Activated CD4-positive, CD25-positive, alpha-beta regulatory T cell treated with anti-CD3 and anti-CD28 coated beads, Interleukin-2, amount 50 U/mL, for 24 hours (primary cell): ENCODE results near the gene PNKP.

Experiments
- ATAC-seq, 2 donors: fragments of 150-1000 bp; cut with Tn5 transposase; one replicate each; pipeline ENCODE4 v1.10.0; 2021; ENCODE audit warnings: mild to moderate bottlenecking in 1 of 2, moderate library complexity in 1 of 2

PNKP gene

DNA sequence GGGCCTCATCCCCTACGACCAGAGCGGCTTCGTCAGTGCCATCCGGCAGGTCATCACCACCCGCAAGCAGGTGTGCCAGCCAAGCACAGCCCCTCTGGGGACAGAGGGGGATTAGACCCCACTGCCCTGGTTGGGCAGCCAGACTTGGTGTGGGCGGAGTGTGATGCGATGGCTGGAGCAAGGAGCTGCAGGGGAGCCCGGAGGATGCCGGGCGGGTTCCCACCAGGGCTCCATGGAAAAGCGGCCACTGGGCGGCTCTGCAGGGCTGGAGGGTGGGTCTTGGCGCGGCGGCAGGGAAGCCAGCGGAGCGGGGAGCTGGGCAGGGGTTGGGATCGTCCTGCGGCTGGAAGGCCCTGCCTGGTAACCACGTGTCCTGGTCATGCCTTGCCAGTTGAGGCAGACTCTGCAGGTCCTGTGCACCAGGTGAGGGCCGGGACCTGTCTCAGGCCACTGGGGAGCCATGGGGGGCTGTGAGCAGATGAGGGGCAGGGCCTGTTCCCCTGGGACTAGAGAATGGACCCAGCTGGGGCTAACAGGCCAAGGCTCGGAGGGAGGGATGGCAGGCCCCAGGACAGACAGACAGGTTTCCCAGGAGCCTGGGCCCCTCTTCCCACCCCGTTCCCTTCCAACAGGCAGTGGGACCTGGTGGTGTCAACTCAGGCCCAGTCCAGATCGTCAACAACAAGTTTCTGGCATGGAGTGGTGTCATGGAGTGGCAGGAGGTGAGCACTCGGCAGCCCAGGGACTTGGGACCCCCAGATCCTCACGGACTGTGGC, 10.1 kb downstream of the PNKP start:
- no peak for ATAC-seq

DNA sequence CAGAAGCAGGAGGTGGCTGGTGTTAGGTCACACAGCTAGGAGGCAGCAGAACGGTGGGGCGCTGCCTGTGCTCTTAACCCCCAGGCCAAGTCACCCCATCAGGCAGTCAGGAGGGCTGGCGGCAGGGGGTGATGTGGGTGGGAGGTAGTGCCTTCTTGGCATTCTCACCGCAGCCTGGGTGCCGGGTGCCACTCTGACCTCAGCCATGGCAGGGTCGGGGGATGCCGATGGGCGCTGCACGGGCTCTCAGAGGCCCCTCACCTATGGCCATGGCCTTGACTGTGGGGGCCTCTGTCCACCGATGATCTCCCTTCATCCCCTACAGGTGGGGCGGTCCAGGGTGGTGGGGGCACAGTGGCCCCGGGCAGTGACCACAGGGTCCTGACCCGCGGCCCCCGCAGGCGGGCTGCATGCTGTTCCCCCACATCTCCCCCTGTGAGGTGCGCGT, 10.8 kb downstream of the PNKP start:
- no peak for ATAC-seq

DNA sequence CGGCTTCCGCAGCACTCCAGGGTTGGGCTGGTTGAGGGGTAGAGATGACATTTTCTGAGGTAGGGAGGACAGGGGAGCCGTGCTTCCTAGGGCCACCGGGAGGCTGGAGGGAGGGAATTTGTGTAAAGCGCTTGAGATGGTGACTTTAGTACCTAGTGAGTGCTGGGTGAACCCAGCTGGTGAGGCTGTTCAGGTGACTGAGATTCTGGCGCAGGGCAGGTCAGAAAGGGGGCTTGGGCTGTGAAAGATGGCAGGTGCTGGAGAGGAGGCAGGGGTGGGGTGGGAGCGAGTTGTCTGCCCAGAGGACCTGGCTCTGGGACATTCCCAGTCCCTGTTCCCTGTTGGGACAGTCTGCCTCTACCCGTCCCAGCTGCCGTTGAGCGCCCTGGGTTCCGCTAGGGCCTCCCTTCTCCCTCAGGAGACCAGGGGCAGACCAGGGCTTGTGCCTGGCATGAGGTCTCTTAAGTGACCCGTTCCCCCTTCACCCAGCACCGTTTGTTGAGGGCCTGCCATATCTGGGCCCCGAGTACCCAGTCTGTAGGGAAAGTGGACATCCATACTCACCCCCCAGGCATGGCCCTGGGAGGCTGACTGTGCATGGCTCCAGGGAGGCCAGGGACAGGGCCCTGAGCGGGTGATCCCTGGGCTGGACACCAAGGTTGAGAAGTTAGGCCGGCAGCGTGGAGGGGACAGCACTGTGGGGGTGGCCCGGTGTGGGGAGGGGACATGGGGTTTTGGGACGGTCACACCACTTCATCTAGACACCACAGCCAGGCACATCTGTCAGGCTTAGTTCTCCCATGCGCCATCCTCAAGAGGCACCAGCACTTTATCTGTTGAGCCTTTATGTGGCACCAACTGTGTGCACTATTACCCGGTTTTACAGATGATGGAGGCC, 11.5 kb downstream of the PNKP start:
- ATAC-seq: no peak

DNA sequence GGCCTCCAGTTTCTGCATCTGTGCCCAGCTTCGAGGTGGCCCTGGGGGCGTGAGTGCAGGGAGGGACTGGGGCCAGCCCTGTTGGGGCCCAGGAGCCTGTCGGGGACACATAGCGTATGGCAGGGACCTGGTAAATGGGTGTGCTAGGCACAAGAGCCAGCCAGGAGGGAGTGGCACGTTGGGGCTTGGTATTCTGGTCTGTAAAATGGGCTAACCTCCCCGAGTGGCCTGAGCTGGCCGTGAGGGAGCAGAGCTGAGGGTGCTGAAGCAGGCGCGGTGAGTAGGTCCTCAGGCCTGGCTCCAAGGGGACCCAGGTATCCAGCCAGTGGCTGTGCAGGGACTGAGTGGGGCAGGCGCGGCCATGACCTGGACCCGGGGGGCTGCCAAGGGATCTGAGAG, 12.1 kb downstream of the PNKP start:
- ATAC-seq: no peak

DNA sequence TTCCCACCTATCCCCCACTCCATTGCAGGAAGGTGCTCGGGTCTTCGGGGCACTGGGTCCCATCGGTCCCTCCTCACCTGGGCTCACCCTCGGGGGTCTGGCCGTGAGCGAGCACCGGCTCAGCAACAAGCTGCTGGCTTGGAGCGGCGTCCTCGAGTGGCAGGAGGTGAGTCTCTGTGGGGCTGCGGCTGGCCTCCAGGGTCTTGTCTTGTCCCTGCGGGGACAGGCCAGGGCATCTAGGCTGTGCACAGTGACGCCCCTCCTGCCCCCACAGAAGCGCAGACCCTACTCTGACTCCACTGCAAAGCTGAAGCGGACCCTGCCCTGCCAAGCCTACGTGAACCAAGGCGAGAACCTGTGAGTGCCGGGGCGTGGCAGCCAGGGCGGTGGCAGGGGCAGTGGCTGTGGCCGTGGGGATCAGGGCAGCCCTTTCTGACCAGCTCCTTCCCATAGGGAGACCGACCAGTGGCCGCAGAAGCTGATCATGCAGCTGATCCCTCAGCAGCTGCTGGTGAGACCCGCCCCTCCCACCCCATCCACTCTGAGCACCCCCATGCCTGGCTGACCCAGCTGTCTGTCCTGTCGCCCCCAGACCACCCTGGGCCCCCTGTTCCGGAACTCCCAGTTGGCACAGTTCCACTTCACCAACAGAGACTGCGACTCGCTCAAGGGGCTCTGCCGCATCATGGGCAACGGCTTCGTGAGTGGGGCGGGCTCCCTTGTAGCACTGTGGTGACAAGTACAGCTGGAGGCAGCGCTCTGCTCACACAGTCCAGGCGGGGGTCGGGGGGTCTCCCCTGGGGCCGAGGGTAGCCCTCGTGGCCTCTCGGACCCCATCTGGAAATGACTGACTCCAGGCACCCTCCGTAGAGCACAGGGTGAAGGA, 12.8 kb downstream of the PNKP start:
- no peak for ATAC-seq

DNA sequence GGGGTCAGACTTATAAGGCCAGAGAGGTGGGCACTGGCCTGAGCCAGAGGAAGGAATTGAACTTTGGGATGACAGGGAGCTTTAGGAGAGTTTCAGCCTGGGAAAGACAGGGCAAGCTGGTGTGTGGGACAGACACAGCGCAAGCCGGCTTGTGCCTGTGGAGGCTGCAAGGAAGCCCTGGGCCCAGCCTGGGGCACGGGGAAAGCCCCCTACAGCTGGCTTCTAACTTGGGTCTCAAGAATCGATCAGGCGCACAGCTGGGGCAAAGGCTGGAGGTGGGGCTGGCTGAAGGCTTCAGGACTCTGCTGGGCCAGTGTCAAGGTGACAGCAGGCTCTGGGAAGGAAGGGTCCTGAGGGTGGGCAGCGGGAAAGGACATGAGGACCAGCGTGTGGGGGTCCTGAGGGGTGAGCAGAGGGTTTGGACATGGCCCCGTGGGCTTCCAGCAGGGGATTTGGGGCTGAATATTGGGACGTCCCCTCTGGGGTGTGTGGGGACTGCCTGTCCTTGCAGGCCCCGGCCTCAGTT, 13.5 kb downstream of the PNKP start:
- no peak for ATAC-seq

DNA sequence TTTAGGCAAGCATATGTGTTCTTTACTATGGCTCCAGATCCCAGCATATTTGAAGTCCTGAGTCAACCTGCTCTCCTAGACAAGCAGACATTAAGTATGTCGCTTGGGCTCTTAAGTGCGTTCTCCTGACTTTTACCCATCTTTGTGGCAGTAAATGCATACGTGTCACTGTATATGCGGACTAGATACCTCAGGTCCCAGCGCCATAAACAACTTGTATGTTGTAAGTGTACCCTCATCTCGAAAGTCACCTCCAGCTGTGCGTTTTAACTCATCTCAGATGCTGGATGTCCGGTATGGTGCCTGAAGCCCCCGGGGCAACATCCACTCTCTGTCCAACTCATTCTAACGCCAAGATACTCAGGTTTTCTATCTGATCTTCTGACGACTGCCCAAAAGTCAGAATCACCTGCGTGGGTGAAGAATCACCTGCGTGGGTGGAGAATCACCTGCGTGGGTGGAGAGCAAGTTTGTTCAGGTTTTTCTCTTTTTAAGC, 14.7 kb downstream of the PNKP start:
- ATAC-seq: no peak

DNA sequence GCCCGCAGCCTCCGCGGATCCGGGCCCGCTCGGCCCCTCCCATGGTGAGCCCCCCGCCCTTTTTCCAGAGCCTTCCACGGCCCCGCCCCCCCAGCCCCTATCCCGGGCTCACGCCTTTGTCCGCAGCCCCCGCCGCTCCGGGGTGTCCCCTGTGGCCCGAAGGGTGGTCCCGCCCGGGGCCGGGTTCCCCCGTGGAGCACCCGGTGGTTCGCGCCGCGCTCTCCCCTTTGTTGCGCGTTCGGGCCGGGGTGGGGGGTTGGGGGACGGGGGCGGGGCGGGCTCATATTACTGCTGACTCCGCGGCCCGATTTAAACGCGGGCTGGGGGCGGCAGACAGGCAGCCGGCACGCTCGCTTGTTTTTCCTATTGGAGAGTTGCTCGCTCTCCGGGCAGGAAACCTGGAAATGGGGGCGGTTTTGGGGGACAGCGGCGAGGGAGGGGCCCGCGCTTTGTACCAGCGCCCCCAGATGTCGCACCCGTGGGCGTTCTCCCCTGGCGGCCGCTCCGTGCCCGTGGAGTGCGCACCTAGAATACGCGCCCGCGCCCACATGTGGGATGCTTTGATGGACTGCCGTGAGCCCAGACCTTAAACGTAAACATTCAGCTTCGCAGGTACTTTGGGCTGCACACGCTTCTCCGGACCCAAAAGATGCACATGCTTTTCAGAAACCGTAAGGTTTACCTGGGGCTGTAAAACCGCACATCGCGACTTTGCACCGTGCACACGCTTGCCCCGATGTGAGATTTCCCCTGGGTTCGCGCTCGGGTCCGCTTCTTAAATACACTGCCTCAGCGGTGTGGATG, 15.7 kb downstream of the PNKP start:
- no peak for ATAC-seq

DNA sequence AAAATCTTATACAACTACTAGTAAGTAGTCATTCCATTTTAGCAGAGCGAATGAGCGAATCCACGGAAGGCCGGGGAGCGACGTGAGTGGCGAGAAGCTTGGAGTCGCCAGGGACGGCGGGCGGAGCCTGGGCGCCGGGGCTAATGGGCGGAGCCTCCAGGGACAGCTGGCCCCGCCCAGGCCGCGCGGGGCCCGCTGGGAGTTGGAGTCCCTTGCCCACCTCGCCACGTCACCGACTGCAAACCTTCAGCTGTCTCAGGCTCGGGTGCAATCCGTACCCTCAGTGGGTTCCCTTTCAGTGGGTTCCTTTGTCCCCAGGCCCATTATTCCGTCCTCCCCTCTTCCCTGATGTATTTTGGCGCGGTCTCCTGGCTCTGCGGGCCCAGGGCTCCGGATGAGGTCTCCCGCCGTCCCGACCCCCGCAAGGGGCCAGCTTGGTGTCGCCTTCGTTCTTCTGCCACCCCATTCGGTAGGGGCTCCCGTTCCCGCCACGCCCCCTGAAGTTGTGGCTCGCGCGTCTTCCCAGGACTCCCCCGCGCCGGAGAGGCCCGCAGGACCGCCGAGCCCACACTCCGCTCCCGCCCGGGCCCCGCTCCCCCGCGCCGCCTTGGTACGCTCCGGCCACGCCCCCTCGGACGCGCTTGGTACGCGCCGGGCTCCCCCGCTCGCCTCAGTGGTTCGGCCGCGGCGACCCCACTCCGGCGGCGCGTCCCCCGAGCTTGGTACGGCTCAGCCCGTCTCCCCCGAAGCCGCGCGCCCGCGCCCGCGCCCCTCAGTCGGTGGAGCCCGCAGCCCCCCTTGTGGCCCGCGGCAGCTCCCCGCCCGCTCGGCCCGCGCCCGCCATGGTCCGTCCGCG, 16.7 kb downstream of the PNKP start, which contains the start of gene PTOV1:
Gene PTOV1, plus strand, starts transcription at position 673 of the 856 bp plus-strand sequence.
- peak; percentile 86 for ATAC-seq

DNA sequence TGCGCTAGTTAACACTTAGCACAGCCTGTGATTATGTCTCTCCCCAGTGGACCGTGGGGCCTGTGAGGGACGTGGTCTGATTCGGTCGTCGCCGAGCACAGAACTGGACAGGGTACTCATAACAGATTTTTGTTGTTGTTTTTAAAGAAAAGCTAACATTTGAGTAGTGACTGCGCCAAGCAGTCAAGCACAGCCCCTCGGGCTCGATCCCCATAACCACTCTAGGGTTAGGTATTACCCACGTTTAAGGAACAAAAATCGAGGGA, 17.2 kb downstream of the PNKP start:
- no peak for ATAC-seq

DNA sequence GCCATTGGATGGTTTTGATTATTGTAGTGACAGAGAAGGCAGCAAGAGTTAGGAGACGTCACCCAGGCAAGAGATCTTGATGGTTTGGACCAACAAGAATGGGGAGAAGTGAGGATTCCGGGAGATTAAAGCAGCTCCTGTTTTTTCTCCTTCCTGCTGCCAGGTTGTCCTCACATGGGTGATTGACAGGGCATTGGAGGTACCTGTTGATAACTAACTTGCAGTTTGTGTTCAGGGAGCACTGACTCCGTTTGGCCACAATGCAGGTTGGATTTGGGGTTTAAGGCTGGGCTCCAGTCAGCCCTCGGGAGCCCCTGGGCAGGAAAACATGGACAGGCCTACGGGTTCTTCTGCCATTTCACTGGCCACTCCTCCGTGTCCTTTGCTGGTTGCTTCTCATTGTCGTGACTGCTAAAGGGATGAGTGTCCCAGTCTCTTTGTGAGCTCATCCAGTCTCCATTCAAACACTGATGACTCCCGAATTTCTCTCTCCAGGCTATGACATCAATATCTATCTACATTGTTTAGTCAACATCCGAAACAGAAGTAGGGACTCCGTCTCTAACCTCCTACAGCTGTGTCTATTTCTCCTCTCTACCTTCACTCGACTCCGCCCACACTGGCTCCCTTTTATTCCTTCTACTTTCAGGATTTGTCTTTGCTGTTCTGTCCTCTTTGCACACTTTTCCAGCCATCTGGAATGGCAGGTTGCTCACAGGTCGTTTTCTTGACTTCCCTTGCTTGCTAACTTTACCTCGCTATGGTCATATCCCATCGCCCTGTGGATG, 17.7 kb downstream of the PNKP start:
- no peak for ATAC-seq

DNA sequence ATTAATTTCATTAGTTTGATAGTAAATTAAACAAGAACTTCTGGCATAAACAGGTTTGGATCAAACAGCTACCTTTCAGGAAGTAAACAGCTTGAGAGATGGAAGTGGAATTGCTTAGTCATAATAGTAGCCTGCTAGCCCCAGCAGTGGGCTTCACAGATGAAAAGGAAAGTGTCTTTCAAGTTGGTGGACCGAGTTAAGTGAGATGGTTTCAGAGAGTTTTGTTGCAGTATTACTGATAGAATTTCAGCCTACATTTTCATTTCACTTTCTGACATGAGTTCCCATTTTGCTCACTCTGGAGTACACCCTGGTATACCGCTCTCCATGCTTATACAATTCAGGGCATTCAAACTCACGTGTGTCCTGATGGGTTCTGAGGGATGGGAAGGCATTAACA, 18.4 kb downstream of the PNKP start:
- no peak for ATAC-seq

DNA sequence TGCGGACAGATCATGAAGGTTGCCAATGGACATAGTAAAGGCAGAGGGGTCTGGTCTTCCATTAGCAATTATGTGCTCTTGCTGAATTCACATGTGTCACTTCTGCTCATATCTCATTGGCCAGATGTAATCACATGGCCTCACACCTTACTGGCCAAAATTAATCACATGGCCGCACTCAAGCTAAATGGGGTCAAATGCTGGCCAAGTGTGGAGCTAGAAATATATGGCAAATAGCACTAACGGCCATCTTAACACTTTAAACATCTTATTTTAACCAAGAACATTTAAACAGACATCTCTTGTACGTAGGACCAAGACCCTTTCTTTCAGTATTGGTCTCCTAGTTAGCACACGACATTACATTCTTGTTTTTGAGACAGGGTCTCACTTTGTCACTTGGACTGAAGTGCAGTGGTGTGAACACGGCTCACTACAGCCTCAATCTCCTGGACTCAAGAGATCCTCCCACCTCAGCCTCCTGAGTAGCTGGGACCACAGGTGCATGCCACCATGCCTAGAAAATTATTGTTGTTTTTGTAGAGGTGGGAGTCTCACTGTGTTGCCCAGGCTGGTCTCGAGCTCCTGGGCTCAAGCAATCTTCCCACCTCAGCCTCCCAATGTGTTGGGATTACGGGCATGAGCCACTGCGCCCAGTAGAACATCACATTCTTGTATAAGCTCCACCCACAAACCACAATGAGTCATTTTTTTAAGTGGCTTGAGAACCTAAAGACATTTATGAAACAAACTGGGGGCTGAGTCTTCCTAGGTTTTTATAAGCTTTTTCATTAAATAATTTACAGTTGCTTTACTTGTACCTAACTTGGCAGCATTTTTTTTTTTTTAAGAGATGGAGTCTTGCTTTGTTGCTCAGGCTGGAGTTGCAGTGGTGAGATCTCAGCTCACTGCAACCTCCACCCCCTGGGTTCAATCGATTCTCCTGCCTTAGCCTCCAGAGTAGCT, 19.4 kb downstream of the PNKP start:
- no peak for ATAC-seq

DNA sequence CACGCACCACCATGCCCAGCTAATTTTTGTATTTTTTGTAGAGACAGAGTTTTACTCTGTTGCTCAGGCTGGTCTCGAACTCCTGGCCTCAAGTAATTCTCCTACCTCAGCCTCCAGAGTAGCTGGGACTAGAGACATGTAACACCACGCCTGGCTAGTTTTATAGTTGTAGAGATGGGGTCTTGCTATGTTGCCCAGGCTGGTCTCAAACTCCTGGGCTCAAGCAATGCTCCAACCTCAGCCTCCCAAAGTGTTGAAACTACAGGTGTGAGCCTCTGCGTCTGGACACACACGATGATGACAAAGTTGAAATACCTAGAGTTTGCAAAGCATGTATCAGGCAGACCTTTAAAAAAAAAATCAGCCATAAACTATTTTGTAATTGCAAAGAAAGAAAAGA, 21.0 kb downstream of the PNKP start:
- no peak for ATAC-seq

DNA sequence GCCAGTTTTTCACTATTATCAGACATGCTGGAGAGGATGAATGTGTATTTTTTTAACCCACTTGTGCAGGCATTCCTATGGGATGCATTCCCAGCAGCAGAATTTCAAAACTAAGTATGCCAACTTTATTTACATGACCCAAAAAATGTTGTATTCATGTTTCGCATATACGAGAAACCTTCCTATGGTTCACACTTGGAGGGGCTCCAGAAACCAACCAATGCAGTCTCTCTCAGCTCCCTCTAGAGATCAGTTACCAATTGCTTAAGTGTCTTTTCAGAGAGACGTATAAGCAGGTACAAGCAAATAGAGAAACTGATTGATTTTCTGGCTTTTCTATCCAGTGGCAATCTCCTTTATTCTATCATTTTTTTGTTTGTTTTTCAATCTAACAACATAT, 22.0 kb downstream of the PNKP start:
- ATAC-seq: no peak

DNA sequence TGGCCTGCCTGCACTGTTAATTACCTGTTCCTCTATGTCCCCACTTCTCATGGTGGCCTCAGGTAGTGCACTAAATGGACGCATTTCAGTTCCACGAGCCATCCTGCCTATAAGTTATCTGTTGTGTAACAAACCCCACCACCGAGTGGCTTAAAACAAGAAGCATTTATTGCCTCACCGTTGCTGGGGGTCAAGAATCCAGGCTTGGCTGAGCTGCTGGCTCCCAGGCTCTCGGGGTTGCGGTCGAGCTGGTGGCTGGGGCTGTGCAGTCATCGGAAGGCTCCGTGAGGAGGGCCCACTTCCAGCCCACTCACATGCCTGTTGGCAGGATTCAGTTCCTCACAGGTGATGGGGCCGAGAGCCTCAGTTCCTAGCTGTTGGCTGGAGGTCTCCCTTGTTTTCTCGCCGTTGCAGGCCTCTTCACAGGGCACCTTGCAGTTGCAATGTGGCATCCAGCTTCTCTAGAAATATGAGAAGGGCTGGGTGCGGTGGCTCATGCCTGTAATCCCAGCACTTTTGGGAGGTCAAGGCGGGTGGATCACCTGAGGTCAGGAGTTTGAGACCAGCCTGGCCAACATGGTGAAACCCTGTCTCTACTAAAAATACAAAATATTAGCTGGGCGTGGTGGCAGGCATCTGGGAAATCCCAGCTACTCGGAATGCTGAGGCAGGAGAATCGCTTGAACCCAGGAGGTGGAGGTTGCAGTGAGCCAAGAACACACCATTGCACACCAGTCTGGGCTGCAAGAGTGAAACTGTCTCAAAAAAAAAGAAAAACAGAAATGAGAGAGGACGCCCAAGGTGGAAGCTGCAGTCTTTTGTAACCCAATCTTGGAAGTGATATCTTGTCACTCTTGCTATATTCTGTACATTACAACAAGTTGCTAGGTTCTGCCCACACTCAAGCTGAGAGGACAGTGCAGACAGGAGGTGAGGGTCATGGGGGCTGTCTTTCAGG, 23.0 kb downstream of the PNKP start:
- no peak for ATAC-seq

DNA sequence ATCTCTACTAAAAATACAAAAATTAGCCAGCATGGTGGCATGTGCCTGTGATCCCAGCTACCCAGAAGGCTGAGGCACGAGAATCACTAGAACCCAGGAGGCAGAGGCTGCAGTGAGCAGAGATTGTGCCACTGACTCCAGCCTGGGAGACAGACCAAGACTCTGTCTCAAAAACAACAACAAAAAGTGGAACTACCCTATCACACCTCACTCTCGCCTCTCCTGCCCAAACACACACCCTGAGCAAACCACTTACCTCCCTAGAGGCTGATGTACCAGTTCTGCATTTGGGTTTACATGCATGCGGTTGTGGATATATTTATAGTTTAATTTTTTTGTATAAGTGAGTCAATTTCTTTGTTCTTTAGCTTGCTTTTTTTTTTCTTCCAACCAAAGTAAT, 24.1 kb downstream of the PNKP start:
- no peak for ATAC-seq
